ENCODE results near the gene FHL2. TPM values are rescaled to one million over a fixed set of nuclear protein-coding genes. Genes with fewer than 3 reads are reported as not detected.

FHL2 gene
- total and polyA plus RNA-seq, 2 of the 13 experiments (the other 11 are each of a cell fraction or from before 2014, with no cell fraction given) = 1.9 to 74.8 TPM

DNA sequence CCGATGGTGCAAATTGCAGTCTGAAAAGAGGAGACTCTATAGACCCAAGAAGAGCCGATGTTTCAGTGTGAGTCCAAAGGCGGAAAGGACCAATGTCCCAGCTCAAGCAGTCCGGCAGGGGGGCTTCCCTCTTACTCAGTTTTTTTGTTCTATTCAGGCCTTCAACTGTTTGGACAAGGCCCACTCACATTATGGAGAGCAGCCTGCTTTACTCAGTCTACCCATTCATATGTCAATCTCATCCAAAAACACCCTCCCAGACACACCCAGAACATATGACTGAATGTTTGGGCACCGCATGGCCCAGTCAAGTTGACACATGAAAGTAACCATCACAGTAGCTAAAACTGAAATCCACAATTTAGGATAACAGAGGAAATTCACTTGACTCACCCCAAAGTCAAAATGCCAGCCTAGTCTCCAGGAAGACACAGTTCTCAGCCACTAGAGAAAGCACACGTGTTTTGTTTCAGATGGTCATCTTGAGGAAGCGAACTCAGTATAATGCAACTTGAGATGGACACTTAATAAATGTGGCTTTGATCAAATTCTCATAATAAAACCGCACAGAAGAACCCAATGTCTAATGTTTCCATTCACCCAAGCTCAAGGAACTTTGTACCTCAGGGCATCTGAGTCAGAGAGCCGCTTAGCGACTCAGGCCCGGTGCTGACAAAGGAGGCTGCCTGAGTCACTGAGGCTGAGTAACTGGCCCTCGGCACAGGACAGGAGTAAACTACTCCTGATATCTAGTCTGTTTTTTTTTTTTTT, 2.4 kb downstream of the FHL2 start (continued):
- TF ChIP-seq, protein P1, sequence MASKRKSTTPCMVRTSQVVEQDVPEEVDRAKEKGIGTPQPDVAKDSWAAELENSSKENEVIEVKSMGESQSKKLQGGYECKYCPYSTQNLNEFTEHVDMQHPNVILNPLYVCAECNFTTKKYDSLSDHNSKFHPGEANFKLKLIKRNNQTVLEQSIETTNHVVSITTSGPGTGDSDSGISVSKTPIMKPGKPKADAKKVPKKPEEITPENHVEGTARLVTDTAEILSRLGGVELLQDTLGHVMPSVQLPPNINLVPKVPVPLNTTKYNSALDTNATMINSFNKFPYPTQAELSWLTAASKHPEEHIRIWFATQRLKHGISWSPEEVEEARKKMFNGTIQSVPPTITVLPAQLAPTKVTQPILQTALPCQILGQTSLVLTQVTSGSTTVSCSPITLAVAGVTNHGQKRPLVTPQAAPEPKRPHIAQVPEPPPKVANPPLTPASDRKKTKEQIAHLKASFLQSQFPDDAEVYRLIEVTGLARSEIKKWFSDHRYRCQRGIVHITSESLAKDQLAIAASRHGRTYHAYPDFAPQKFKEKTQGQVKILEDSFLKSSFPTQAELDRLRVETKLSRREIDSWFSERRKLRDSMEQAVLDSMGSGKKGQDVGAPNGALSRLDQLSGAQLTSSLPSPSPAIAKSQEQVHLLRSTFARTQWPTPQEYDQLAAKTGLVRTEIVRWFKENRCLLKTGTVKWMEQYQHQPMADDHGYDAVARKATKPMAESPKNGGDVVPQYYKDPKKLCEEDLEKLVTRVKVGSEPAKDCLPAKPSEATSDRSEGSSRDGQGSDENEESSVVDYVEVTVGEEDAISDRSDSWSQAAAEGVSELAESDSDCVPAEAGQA (IDR thresholded peaks at IDR 0.05; ENCODE audit: low read depth) = no peak
- TF ChIP-seq, protein P1 (CRISPR knock-in tag; IDR thresholded peaks at IDR 0.05; ENCODE audit: borderline replicate concordance) = no peak
- TF ChIP-seq, protein P2, sequence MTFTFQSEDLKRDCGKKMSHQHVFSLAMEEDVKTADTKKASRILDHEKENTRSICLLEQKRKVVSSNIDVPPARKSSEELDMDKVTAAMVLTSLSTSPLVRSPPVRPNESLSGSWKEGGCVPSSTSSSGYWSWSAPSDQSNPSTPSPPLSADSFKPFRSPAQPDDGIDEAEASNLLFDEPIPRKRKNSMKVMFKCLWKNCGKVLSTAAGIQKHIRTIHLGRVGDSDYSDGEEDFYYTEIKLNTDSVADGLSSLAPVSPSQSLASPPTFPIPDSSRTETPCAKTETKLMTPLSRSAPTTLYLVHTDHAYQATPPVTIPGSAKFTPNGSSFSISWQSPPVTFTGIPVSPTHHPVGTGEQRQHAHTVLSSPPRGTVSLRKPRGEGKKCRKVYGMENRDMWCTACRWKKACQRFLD (CRISPR knock-in tag; IDR thresholded peaks at IDR 0.05; ENCODE audit: borderline replicate concordance) = no peak
- TF ChIP-seq ZHX1 (CRISPR knock-in tag; IDR thresholded peaks at IDR 0.05; ENCODE audit: low read depth) (no peak), ZNF639 (CRISPR knock-in tag; conservative IDR thresholded peaks at IDR 0.05) (no peak), ZNF75D (CRISPR knock-in tag; IDR thresholded peaks at IDR 0.05; ENCODE audit: borderline replicate concordance) (no peak), ZNF256 (CRISPR knock-in tag; conservative IDR thresholded peaks at IDR 0.05) (no peak), EZH2 (conservative IDR thresholded peaks at IDR 0.05; ENCODE audit: low read depth, low read length) (no peak), DDIT3 (CRISPR knock-in tag; IDR thresholded peaks at IDR 0.05) (no peak), BHLHE40 (IDR thresholded peaks at IDR 0.05; ENCODE audit: low read length) (no peak), ZNF232 (CRISPR knock-in tag; IDR thresholded peaks at IDR 0.05; ENCODE audit: borderline replicate concordance) (no peak), ATF3 (CRISPR knock-in tag; IDR thresholded peaks at IDR 0.05) (no peak)
- TF ChIP-seq, protein P3, sequence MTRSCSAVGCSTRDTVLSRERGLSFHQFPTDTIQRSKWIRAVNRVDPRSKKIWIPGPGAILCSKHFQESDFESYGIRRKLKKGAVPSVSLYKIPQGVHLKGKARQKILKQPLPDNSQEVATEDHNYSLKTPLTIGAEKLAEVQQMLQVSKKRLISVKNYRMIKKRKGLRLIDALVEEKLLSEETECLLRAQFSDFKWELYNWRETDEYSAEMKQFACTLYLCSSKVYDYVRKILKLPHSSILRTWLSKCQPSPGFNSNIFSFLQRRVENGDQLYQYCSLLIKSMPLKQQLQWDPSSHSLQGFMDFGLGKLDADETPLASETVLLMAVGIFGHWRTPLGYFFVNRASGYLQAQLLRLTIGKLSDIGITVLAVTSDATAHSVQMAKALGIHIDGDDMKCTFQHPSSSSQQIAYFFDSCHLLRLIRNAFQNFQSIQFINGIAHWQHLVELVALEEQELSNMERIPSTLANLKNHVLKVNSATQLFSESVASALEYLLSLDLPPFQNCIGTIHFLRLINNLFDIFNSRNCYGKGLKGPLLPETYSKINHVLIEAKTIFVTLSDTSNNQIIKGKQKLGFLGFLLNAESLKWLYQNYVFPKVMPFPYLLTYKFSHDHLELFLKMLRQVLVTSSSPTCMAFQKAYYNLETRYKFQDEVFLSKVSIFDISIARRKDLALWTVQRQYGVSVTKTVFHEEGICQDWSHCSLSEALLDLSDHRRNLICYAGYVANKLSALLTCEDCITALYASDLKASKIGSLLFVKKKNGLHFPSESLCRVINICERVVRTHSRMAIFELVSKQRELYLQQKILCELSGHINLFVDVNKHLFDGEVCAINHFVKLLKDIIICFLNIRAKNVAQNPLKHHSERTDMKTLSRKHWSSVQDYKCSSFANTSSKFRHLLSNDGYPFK (CRISPR knock-in tag; IDR thresholded peaks at IDR 0.05; ENCODE audit: borderline replicate concordance) = no peak

All from HepG2 (cell line).